A204.1 (cell line): ENCODE measurements around the gene PIKFYVE.
"Not testable (repeated sequence)": the region's sequence is repeated elsewhere in the genome, so short reads cannot be mapped to it uniquely, and the experiment has no call there.

Experiments used
- FAIRE-seq: peaks from 2 replicates; lab custom pipeline; 2012; peaks lifted over from hg19 to GRCh38; lab: Jason Lieb, UNC

The PIKFYVE gene

GRCh38 chr2:208360259-208361076, 94.4 kb downstream of the PIKFYVE start:
- no peak for FAIRE-seq

GRCh38 chr2:208361077-208361441, 95.0 kb downstream of the PIKFYVE start:
- no peak for FAIRE-seq

- FAIRE-seq = no peak
Measured at GRCh38 chr2:208363485-208363884, 97.4 kb downstream of the PIKFYVE start.

GRCh38 chr2:208366215-208367127, 100.4 kb downstream of the PIKFYVE start:
- no peak for FAIRE-seq

- no peak for FAIRE-seq
Measured at GRCh38 chr2:208369091-208369490, 103.0 kb downstream of the PIKFYVE start.

GRCh38 chr2:208370881-208371633, 105.0 kb downstream of the PIKFYVE start:
- no peak for FAIRE-seq

GRCh38 chr2:208371634-208371935, 105.5 kb downstream of the PIKFYVE start:
- no peak for FAIRE-seq

GRCh38 chr2:208373460-208374089, 107.5 kb downstream of the PIKFYVE start:
- FAIRE-seq = peak; percentile 79

- FAIRE-seq = no peak
Measured at GRCh38 chr2:208375491-208376068, 109.5 kb downstream of the PIKFYVE start.

- not testable (repeated sequence) for FAIRE-seq
Measured at GRCh38 chr2:208377344-208377860, 111.3 kb downstream of the PIKFYVE start.

GRCh38 chr2:208379192-208379591, 113.1 kb downstream of the PIKFYVE start:
- FAIRE-seq = no peak

- FAIRE-seq = no peak
Measured at GRCh38 chr2:208384637-208385036, 118.6 kb downstream of the PIKFYVE start.

GRCh38 chr2:208386541-208386940, 120.5 kb downstream of the PIKFYVE start:
- no peak for FAIRE-seq

GRCh38 chr2:208389940-208390339, 123.9 kb downstream of the PIKFYVE start:
- no peak for FAIRE-seq

GRCh38 chr2:208392300-208392699, 126.2 kb downstream of the PIKFYVE start:
- no peak for FAIRE-seq

- FAIRE-seq = not testable (repeated sequence)
Measured at GRCh38 chr2:208396796-208397195, 130.7 kb downstream of the PIKFYVE start.

- FAIRE-seq = no peak
Measured at GRCh38 chr2:208399201-208399600, 133.1 kb downstream of the PIKFYVE start.

GRCh38 chr2:208406474-208407451, 140.7 kb downstream of the PIKFYVE start, which contains the start of gene PTH2R:
TSS of gene PTH2R (plus strand) at chr2:208406792. CDS start at chr2:208407044, 252 bp downstream.
- FAIRE-seq = no peak

- peak; percentile 95 for FAIRE-seq
Measured at GRCh38 chr2:208407667-208408066, 141.6 kb downstream of the PIKFYVE start.
